Panc1 (cell line): ENCODE results near the gene HCFC1.

Experiments
- POLR2AphosphoS5 ChIP-seq: IDR thresholded peaks from 2 replicates; pipeline ENCODE4 v1.6.1; 2012; ENCODE audit warnings: mild to moderate bottlenecking, low read depth, low read length, moderate library complexity
- SIN3A ChIP-seq: IDR thresholded peaks from 2 replicates; pipeline ENCODE4 v1.6.1; 2012; ENCODE audit warnings: low read depth, mild to moderate bottlenecking, low read length, moderate library complexity, borderline replicate concordance; ENCODE audit not compliant: insufficient read depth
- TCF7L2 ChIP-seq: IDR thresholded peaks from 2 replicates; pipeline ENCODE4 v1.6.1; 2011; ENCODE audit warnings: mild to moderate bottlenecking, low read depth, low read length, inconsistent platforms
- TF ChIP-seq, protein P1 (sequence below): fragments of 450-650 bp; IDR thresholded peaks from 2 replicates; pipeline ENCODE4 v1.5.1; 2017; ENCODE audit warnings: mild to moderate bottlenecking
- TF ChIP-seq, protein P2 (sequence below), 2 experiments: IDR thresholded peaks; 2 replicates each; pipeline ENCODE4 v1.6.1; 2011 to 2012; ENCODE audit warnings: low read depth in 2 of 2, control low read depth in 1 of 2, low read length in 1 of 2, mild to moderate bottlenecking in 1 of 2, moderate library complexity in 1 of 2; ENCODE audit not compliant: insufficient read depth in 1 of 2

DNA sequence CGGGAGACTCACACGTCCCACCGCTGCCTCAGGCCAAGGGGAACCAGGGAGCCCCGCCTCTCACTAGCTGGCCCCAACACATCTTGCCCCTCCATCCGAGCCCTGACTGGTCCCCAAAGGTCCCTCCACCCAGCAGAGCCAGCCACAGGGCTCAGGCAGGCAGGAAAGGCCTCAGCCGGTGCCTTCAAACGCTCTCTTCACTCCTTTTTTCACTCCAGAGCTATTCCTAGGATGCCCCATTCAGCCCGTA, 44.0 kb downstream of the HCFC1 start:
- TF ChIP-seq, protein P1, sequence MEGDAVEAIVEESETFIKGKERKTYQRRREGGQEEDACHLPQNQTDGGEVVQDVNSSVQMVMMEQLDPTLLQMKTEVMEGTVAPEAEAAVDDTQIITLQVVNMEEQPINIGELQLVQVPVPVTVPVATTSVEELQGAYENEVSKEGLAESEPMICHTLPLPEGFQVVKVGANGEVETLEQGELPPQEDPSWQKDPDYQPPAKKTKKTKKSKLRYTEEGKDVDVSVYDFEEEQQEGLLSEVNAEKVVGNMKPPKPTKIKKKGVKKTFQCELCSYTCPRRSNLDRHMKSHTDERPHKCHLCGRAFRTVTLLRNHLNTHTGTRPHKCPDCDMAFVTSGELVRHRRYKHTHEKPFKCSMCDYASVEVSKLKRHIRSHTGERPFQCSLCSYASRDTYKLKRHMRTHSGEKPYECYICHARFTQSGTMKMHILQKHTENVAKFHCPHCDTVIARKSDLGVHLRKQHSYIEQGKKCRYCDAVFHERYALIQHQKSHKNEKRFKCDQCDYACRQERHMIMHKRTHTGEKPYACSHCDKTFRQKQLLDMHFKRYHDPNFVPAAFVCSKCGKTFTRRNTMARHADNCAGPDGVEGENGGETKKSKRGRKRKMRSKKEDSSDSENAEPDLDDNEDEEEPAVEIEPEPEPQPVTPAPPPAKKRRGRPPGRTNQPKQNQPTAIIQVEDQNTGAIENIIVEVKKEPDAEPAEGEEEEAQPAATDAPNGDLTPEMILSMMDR: no peak
- TF ChIP-seq SIN3A (no peak), TCF7L2 (peak; percentile 16; the same call in 1 of the 2 replicates), POLR2AphosphoS5 (peak; percentile 10; the same call in 1 of the 2 replicates)
- TF ChIP-seq, protein P2, sequence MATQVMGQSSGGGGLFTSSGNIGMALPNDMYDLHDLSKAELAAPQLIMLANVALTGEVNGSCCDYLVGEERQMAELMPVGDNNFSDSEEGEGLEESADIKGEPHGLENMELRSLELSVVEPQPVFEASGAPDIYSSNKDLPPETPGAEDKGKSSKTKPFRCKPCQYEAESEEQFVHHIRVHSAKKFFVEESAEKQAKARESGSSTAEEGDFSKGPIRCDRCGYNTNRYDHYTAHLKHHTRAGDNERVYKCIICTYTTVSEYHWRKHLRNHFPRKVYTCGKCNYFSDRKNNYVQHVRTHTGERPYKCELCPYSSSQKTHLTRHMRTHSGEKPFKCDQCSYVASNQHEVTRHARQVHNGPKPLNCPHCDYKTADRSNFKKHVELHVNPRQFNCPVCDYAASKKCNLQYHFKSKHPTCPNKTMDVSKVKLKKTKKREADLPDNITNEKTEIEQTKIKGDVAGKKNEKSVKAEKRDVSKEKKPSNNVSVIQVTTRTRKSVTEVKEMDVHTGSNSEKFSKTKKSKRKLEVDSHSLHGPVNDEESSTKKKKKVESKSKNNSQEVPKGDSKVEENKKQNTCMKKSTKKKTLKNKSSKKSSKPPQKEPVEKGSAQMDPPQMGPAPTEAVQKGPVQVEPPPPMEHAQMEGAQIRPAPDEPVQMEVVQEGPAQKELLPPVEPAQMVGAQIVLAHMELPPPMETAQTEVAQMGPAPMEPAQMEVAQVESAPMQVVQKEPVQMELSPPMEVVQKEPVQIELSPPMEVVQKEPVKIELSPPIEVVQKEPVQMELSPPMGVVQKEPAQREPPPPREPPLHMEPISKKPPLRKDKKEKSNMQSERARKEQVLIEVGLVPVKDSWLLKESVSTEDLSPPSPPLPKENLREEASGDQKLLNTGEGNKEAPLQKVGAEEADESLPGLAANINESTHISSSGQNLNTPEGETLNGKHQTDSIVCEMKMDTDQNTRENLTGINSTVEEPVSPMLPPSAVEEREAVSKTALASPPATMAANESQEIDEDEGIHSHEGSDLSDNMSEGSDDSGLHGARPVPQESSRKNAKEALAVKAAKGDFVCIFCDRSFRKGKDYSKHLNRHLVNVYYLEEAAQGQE (IDR thresholded peaks at IDR 0.05; ENCODE audit: insufficient read depth in 1 of 2, low read depth in 2 of 2, low read length in 1 of 2): no peak
